Activated T-cell treated with anti-CD3 and anti-CD28 coated beads for 24 hours (primary cell): ENCODE results near the gene FSD2.
A peak's percentile ranks its signal among the peaks of the same experiment; 100 is the strongest.
"Not testable (repeated sequence)": the region's sequence is repeated elsewhere in the genome, so short reads cannot be mapped to it uniquely, and the experiment has no call there.

ENCODE experiments used
- DNase-seq: peaks from one replicate; pipeline ENCODE4 v3.0.0-alpha.2; 2020; ENCODE audit warnings: low read depth

FSD2 gene

GRCh38 chr15:82792068-82792467, 13.8 kb downstream of the FSD2 start:
- DNase-seq: no peak

GRCh38 chr15:82790321-82790720, 15.5 kb downstream of the FSD2 start:
- no peak for DNase-seq

DNA sequence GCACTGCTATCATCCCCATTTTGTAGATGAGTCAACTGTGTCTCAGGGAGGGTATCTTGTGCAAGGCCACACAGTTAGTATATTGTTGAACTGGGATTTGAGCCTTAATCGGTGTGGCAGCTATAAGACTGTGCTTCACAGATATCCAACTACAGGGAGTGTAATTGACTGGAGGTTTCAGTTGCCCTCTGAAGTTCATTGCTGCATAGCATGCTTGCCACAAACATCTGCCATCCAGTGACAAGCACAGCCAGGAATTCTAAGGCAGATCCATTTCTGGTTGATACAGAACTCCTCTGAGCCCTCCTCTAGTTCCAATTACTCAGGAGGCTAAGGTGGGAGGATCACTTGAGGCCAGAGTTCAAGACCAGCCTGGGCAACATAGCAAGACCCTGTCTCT, 16.4 kb downstream of the FSD2 start:
- DNase-seq: no peak

GRCh38 chr15:82788496-82788895, 17.4 kb downstream of the FSD2 start:
- no peak for DNase-seq

DNA sequence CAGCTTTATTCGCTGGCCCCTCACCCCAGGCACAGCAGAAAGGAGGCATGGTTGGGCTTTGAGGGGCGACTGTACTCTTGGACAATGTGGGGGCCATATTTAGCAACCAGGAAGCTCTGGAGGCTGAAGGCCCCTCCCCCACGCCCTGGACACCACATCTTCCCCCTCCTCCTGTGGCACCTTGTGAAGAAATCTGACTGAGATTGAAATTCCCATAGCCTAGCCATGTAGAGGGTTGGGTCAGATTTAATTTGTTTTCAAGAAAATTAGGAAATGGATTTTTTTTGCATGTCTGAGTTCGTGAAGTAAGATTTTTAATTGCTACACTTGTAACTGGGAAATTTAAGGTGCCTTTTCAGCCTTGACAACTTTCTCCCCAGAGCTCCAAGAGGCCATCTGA, 24.5 kb downstream of the FSD2 start:
- DNase-seq: no peak

DNA sequence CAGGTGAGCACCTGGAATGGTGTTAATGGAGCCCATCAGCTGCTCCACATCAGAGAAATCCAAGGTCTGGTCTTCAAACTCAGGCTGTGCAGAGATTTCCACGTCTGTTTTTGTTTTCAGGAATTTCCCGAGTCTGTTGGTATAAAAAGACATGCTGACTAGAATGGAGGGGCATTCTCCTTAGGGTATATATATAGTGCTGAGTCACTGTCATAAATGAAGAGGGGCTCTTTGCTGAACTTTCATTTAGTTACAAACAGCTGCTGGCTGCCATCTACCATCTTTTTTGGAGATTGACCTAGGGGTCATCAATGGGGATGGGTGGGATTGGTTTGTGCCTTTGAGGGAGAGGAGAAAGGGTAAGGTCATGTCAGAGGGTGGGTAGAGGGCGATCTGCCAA, 27.1 kb downstream of the FSD2 start:
- DNase-seq: no peak

GRCh38 chr15:82774496-82774895, 31.4 kb downstream of the FSD2 start:
- DNase-seq: no peak

DNA sequence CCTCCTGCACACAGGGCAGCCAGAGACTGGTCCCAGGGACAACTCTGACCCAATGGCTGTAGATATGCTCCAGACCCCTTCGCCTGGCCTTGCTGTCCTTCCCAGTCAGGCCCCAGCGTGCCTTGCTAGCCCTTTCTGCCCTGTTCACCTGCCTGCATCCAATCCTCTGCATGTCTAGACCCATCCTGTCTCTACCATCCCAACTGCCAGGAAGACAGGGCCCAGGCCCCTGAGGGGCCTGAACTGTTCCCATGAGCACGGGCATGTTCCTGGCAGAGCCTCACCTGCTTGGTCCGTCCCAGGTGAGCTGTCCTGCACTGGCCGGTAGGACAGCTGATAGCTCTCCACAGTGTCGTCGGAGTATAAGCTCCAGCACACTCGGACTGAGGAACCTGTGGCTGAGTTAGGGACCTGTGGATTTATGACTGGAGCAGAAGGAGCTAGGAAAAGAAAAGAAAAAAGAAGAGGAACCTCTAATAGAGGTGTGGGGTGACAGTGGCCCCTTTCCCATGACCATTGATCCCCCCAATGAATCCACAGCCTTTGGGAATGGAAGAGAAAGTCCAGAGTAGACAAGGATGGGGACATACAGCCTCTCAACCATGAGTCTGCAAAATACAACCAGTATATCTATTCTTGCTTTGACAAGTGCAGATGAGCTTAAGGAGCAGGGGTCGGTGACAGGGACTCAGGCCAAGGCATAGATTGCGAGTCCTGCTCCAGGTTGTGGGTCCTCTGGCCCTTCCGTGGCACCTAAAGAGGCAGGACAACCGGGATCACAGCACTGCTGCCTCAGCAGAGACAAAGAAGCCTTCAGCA, 33.9 kb downstream of the FSD2 start:
- no peak for DNase-seq

- DNase-seq: no peak
Observed at GRCh38 chr15:82768414-82769054, 37.3 kb downstream of the FSD2 start.

DNA sequence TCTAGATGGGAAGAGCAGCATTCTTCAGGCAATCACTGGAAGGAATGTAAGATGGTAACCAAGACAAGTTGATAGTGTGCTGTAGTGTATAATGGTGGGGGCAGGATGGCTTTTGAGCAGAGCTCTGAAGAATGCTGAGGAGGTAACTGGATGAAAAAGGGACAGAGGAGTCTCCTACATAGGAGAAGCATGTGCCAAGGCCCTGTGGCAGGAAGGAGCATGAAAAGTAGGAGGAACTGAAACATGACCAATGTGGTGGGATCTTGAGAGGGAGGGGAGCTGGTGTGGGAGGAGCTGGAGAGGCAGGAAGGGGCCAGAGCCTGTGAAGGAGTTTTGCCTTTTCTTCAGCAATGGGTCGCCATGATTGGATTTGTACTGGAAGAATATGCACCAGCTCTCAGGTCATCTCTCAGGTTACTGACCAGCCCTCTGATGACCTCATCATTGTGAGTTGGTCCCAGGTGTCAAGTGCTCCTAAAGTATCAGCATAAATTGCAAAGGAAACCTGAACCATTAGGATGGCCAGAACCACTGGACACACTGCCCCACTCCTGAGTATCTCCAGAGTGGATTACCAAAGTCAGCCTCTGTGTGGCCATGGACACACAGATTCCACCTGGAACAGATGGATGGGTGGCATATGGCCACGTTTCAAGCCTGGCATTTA, 38.6 kb downstream of the FSD2 start:
- no peak for DNase-seq

DNA sequence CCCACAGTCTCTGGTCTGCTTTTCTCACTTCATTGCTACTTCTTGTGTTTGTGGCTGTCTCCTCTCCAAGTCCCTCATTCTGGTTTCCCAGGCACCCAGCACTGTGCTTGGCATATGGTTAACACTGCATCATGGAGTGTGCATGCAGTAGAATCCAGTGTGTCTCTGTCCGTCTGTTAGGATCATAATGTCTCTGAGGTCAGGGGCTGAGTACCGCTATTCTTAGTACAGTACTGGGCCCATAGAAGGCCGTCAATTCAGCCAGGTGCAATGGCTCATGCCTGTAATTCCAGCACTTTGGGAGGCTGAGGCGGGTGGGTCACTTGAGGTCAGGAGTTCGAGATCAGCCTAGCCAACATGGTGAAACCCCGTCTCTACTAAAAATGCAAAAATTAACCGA, 39.7 kb downstream of the FSD2 start:
- DNase-seq: not testable (repeated sequence)

DNA sequence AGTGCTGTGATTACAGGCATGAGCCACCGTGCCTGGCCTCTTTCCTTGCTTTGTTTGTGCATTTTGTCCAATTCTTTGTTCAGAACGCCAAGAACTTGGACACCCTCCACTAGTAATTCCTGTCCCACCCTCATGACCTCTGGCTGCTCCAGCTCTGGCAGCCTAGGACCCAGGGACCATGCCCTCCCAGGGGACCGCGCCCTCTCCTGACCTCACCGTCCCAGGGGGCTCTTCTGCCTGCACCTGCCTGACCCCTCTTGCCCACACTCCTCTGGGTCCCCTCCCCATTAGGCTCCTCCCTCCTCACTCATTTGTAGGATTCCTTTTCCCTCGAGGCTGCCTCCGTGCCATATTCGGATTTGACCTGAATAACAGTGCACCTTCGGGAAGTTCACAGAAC, 41.1 kb downstream of the FSD2 start:
- DNase-seq: no peak

- DNase-seq: no peak
Observed at GRCh38 chr15:82764117-82764490, 41.8 kb downstream of the FSD2 start.

DNA sequence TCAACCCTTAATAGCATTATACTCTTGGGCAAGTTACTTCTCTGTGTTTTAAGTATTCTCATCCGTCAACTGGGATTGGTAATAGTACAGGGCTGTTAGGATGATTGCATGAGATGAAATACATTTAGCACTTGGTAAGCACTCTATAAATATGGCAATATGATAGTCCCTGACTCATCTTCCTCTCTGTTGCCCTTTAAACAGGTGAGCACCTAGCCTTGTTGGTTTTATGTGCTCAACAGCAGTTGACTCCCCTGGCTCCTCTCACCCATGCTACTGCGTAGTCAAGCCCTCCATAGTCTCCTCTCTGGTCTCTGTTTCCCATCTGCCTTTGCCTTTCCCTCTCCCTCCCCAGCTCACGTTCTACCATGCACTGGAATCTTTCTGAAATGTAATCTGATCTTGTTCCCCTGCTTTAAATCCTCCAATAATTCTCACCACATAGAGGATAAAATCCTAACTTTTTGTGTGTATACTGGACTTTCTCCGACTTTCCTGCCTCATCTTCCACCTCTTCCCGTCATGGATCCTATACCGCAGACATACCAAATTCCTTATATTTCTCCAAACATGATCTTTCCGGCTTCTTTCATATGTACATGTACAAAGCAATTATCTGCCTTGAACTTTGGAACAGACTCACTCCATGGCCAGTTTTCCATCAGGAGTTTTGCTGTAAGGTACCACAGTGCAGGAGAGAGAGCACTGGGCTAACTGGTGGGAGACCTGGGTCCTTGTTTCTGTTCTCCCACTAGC, 42.3 kb downstream of the FSD2 start:
- DNase-seq: no peak

DNA sequence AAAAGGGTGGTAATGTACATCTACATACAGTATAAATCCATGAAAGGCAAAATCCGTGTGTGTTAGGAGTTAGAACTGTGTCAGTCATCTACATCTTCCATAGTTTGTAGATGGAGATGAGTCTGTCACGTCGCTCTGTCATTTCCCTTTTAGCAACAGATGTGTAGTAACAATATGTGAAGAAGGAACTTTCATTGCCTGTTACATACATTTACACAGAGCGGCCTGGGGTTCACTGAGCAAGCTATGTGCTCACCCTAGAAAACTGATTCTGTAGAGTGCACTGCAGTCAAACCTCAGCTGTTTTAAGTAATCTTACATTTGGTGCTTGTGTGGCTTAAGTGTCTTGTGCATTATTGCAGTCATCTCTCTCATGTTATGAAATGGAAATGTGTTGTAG, 54.6 kb downstream of the FSD2 start:
- no peak for DNase-seq

DNA sequence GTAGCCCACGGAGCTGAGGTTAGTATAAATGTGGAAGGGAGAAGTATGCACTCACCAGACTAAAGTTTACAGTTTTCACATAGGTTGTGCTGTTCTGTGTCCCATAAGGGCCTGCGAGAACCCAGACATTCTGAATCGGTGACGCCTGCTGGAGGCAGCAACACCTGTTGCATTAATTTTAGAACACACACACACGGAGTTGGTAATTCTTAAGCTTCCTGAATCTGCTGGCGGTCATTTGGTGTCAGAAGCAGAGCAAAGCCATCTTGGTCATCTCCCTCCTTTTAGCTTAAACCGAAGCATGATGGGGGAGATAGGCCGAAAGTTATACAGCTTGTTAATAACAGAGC, 55.1 kb downstream of the FSD2 start:
- no peak for DNase-seq

GRCh38 chr15:82749951-82750830, 55.7 kb downstream of the FSD2 start:
- peak; percentile 87 for DNase-seq

DNA sequence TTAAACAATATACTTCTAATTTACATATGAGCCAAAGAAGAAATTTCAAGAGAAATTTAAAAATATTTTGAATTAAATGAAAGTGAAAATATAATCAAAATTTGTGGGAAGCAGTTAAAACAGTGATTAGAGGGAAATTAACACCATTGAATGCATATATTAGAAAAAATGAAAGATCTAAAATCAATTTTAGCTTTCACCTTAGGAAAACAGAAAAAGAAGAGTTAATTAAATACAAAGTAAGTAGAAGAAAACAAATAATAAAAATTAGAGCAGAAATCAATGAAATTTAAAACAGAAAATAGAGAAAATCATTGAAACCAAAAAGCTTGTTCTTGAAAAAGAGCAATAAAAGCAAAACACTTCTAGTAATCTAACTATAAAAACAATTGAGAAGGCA, 57.6 kb downstream of the FSD2 start:
- DNase-seq: no peak

DNA sequence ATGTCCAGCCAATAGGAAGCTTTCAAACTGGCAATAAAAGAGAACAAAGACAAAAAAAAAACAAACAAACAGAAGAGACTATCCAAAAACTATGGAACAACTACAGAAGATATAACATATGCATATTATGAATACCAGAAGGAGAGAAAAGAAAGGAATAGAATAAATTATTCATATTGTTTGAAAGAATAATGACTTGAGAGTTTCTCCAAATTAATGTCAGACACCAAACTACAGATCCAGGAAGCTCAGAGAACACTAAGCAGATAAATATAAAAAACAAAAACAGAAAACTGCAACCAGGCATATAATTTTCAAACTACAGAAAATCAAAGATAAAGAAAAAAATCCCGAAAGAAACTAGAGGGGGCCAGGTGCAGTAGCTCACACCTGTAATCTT, 62.1 kb downstream of the FSD2 start:
- DNase-seq: no peak

DNA sequence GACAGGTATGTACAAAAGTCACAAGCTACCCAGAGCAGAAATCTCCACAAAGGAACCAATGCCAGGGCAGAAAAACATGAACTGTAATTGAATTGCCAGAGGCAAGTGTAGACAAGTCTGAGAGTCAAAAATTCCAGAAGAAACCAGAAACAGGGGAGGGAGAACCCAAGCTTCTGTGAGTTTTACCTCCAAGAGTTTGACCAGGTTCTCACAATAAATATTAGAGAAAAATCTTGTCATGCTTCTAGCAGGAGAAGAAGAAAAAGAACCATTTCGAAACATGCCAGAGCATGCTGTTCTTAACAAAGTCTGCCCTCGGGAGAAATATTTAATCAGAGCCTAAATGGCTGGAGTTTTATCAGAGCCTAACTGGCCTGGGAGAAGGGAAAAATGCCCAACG, 63.7 kb downstream of the FSD2 start:
- no peak for DNase-seq

DNA sequence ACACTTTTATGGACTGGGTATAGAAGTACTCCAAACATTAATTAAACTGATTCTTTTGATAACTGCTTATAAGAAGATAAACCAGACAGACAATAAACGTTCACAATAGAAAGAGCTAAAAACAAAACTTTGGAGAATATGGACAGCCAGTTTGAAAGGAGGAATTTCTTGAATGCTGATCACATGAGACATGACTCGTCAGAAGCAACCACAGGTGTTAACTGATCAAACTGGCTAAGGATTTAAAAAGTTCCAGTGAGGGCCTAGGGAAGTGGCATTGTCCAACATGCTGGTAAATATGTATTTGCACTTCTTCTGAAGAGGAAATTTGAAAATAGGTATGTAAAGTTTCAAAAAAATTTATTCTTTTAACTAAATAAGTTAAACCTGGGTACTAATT, 66.8 kb downstream of the FSD2 start:
- DNase-seq: no peak

DNA sequence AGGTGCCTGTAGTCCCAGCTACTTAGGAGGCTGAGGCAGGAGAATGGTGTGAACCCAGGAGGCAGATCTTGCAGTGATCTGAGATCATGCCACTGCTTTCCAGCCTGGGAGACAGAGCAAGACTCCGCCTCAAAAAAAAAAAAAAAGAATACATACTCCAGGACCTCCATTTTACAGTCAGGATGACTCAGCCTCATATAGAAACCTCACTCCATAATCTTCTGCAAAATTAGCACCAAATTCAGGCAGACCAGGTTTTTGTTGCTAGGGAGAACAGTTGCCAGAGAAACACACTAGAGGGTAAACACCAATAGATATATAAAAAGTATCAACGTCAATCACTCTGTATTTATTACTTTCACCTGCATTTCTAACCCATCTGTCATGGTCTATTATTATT, 67.9 kb downstream of the FSD2 start:
- DNase-seq: no peak
